H4 (cell line): ENCODE data around the gene CPEB2. TPM values are rescaled to one million over a fixed set of nuclear protein-coding genes. Genes with fewer than 3 reads are reported as not detected.

Experiments
- DNase-seq: peaks from one replicate; pipeline ENCODE4 v3.0.0-alpha.2; 2015; ENCODE audit warnings: low spot score
- total RNA-seq: library from RNA; depleted of rRNA; stranded (reverse); fragments of >200 nt; shearing (Covaris generic); gene quantifications from 2 replicates; pipeline ENCODE4 v1.2.3, GENCODE V29; 2014

Gene CPEB2
- total RNA-seq, 1 experiment from 2014 or later = 1.8 TPM

DNA sequence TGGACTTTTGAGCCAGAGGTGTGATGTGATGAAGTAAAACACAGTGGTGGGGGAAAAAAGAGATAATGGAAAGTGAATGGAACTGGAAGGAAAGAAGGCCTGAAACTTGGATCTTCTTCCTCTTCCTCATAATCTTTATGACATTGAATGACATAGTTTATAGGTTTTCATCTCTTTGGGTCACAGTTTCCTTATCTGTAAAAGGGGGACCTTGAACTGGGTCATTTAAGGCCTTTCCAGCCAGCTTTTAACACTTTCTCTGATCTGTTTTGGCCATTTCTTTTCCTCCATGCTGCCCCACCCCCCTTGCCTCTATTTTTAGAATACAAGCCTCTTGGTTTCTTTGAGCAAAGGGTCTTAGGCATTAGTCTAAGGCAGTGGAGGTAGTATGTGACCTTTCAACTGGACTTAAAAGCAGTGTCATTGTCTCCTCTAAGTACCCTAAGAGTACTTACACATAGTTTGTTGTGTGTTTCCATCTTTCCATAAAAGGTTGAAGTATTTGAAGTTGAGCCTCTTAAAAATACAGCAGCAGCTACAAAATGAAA lies 7.8 kb downstream of the CPEB2 start:
- DNase-seq = no peak

DNA sequence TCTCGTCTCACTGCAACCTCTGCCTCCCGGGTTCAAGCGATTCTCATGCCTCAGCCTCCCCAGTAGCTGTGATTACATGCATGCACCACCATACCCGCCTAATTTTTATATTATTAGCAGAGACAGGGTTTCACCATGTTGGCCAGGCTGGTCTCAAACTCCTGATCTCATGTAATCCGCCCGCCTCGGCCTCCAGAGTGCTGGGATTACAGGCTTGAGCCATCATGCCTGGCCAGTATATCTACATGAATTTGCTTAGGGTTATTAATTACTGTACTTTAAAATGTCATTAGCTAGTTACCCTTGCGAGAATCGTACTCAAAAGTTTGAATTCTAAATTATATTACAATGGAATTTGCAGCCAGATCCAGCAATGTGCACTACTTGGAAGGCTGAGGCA lies 8.9 kb downstream of the CPEB2 start:
- no peak for DNase-seq

GRCh38 chr4:15012017-15012788 lies 9.9 kb downstream of the CPEB2 start:
- no peak for DNase-seq

DNA sequence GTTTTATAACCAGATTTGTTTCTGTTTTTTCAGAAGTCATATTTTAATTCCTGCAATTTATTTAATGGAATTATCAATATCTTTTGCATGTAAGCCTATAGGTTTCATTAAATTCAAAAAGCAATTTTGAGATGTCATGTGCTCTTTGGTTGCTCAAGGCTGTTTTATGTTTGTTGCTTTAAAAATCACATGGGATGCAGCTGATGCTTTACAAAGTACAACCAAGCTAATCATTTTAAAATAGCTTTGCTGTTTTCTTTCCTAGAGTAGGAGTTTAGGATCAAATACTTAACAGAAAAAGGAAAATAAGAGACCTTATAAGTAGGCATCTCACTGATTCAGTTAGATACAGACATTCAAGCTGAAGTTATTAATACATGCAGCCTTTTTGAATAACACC lies 11.3 kb downstream of the CPEB2 start:
- DNase-seq = no peak

- no peak for DNase-seq
Measured at GRCh38 chr4:15015170-15015569, 12.9 kb downstream of the CPEB2 start.

- no peak for DNase-seq
Measured at GRCh38 chr4:15018361-15018760, 16.1 kb downstream of the CPEB2 start.

GRCh38 chr4:15020502-15021286 lies 18.4 kb downstream of the CPEB2 start:
- DNase-seq = no peak

GRCh38 chr4:15021311-15021710 lies 19.0 kb downstream of the CPEB2 start:
- DNase-seq = no peak

DNA sequence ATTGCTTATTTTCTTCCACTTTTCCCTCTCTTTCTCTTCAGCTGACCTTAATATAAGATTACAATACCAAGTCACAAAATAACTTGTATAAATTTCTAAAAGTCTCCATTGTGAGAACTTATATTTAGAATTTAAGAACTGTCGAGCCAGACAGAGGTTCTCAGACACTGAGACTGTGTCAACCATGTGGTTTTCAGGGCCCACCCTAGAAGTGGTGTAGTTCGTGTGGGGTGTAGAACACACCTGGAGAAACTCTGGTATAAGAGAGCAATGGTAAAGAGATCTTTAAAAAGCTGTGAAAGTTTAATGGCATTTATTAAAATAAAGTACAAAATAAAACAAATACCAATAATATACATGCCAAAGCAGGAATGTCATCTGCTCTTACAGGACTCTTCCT lies 19.7 kb downstream of the CPEB2 start:
- no peak for DNase-seq

GRCh38 chr4:15024386-15024785 lies 22.1 kb downstream of the CPEB2 start:
- no peak for DNase-seq

DNA sequence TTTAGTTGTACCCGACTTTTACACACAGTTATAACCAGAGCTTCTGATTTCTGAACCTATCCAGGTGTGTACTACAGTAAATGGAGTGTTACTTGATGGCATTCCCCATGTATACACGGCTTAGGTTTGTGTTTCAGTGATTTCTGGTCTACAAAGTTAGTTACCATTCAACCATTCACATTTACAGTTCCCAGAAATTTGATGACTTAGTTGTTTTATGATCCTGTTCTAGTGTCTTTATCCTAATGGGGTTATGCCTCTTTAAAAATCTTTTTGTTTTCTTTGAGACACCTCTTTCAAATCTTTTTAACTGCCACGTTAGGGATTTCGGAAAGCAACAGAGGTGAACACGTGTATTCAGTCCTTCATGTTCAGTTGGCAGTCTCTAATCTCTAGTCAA lies 23.4 kb downstream of the CPEB2 start:
- no peak for DNase-seq

GRCh38 chr4:15027921-15028435 lies 25.7 kb downstream of the CPEB2 start:
- no peak for DNase-seq

- no peak for DNase-seq
Measured at GRCh38 chr4:15031197-15031596, 28.9 kb downstream of the CPEB2 start.

DNA sequence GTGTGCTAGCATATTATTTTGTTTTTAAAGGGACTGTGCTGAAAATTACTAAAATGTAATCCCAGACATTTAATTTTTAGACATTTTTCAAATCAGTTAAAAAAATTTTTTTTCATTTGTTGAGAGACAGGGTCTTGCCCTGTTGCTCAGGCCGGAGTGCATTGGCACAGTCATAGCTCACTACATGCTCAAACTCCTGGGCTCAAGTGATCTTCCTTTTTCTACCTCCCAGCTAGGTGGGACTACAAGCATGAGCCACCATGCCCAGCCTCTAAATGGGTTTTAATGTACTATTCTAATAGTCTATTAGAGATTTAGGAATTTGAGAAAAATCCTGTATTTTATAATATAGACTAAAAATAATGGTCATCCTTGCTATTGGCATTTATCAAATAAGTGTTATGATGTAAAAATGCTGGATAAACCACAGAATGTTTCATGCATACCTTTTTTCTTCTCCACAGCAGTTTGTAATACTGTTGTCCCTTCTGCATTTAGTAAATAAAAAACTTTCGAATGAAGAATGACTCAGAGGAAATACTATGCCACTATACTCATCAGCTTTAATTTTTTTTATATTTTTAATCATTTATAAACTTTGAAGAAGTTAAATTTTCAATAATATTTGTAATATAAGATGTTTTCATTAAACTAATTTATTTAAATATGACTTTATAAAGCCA lies 29.9 kb downstream of the CPEB2 start:
- DNase-seq = no peak

DNA sequence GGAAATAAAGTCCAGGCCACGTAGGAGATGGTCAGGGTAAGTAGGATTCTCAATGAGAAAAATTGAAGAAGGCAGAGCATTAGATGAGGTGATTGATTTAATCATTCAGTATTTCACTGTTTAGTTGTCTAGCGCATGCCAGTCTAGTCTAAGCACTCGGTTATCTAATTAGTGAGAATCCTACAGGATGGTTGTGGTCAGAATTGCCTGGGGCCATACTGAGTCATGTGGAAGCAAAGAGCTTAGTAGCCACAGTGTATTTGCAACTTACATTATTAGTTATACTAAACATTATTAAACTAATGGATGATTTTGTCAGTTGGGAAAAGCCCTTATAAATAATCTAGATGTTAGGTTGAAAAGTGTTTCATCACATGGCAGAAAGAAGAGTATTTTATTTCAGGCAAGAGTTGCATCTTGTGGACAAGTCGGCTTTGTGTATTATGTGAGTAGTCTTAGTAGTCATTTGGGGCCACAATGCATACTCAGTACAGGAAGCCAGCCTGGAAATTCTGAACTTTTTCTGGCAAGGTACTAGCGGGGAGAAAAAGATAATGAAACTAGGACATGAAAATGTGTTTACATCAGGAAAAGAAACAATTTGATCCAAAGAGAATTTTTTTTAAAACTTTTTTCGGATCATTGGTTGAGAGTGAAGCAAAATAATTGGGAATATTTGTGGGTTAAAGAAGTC lies 31.9 kb downstream of the CPEB2 start:
- peak; percentile 52 for DNase-seq

GRCh38 chr4:15035159-15035558 lies 32.9 kb downstream of the CPEB2 start:
- peak; percentile 20 for DNase-seq

DNA sequence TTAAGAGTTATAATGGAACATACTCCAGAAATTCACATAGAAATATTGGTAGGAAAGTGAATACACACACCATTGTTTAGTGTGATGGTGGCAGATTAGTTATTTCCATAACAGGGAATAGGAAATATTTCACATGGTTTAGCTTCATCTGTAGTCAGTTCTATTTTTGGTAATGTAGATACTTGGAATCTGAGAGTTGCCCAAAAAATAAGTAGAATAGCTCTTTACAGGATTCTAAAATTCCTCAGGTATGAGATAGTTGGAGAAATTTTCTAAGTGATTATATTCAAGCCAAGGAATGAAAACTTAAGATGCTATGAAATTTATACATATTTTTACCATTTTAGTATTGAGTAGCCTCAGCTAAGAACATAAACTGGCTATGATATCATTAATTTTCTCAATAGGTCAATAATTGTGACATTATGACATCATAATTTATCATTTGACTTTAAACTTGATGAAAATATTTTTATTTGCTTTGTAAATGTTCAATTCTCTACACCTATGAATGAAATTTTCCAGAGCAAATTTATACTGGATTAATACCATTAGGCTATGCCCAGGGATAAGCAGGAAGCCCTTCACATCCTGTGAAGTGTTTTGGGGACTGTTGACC lies 35.8 kb downstream of the CPEB2 start:
- DNase-seq = no peak

- DNase-seq = no peak
Measured at GRCh38 chr4:15040916-15041463, 38.7 kb downstream of the CPEB2 start.

DNA sequence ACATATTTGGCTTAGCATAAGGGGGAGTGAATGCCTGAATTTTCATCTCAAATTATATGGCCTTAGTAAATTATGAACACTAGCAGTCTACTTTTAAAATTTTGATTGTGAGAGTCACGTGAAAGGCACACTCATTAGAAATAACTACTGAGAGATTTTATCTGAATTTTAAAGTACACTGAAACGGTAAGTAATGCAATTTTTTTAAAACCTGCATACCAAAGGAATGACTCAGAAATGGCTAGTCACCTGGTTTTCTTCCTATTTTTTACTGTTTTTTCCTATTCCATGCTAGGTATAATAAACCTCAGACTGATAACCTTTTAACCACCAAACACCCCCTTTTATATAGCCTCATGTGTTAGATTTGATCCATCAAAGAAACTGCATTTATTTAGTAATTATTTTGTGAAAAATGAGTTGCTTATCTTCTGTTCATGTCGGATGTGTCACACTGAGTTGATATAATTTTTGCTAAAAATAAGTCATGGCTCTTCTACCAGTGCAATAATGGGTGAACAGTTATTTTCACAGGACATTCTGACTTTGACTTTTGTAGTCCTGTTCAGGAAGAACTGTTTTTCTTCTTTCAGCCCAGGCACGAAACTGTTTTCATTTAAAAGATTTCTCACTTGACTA lies 40.4 kb downstream of the CPEB2 start:
- DNase-seq = no peak

- no peak for DNase-seq
Measured at GRCh38 chr4:15043226-15043625, 40.9 kb downstream of the CPEB2 start.
